ENCODE data around the gene MYOCD. TPM values are rescaled to one million over a fixed set of nuclear protein-coding genes. Genes with fewer than 3 reads are reported as not detected.

The MYOCD gene
- total and polyA plus RNA-seq, 7 donors, result 0.46 to 168 (median 108) TPM

DNA sequence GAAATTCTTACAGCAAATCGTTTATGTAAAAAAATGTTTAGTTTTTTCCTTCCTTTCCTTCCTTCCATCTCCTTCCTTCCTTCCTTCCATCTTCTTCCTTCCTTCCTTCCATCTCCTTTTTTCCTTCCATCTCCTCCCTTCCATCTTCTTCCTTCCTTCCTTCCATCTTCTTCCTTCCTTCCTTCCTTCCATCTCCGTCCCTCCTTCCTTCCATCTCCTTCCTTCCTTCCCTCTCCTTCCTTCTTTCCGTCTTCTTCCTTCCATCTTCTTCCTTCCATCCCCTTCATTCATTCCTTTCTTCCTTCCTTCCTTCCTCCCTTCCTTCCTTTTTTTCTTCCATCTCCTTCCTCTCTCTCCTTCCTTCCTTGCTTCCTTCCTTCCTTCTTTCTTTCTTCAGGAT is 22.7 kb downstream of the MYOCD start:
- peaks cover 0 to 44% (median 28%) of the 10 kb centered on the region in 4 donors for H3K4me1 ChIP-seq
- H3K9me3 ChIP-seq, result no peaks in the 10 kb centered on the region
- no peak overlapping the region for H3K4me3 ChIP-seq
- H3K36me3 ChIP-seq, result no peaks in the 10 kb centered on the region
- no peak for TF ChIP-seq CTCF (IDR thresholded peaks at IDR 0.05)
- TF ChIP-seq POLR2A (IDR thresholded peaks at IDR 0.05), result no peak
- TF ChIP-seq EP300 (IDR thresholded peaks at IDR 0.05), result no peak
- TF ChIP-seq POLR2AphosphoS5 (IDR thresholded peaks at IDR 0.05), result no peak
- H3K27ac ChIP-seq, result peak overlapping the region in 1 of 4 donors; percentile 72
- 79 to 84% methylated on average over 3 of the region's 3 CpGs for WGBS, 2 donors
- H3K27me3 ChIP-seq, result no peaks in the 10 kb centered on the region
- intact Hi-C loops (cut with DNase I), result no loop called here
- DNase-seq, result no peak

DNA sequence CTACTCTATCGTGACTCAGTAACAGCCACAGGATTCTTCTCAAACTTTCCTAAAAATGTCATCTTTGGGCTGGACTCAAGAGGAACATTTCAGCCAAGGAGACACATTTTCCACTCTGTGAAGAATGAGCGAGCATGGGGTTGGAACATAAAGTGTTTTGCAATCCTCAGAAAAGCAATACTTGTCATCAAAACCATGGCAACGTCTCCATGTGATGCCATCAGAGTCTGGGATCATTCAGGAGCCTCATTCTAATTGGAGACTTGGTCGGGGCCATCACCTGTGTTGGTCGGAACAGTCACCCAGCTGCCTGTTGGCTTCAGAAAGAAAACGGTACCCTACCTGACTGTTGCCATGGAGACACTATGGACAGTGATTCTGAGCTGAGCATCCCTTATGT is 25.5 kb downstream of the MYOCD start:
- intact Hi-C loops (cut with DNase I), result no loop called here

GRCh38 chr17:12693640-12694039 is 27.9 kb downstream of the MYOCD start:
- H3K4me3 ChIP-seq, result no peak overlapping the region
- no peak for DNase-seq
- H3K27ac ChIP-seq, result peak overlapping the region; percentile 3 to 72 (median 48)
- TF ChIP-seq CTCF (IDR thresholded peaks at IDR 0.05) (no peak), POLR2AphosphoS5 (IDR thresholded peaks at IDR 0.05) (no peak), EP300 (IDR thresholded peaks at IDR 0.05) (no peak), POLR2A (IDR thresholded peaks at IDR 0.05) (no peak)
- WGBS, 2 donors, result 53 to 65% methylated on average over 1 of the region's 1 CpG
- H3K4me1 ChIP-seq, result peaks cover 0 to 29% (median 13%) of the 10 kb centered on the region in 4 donors
- intact Hi-C loops (cut with DNase I), result no loop called here
- H3K27me3 ChIP-seq, result no peaks in the 10 kb centered on the region
- H3K9me3 ChIP-seq, result no peaks in the 10 kb centered on the region
- H3K36me3 ChIP-seq, result no peaks in the 10 kb centered on the region

More for the DNA sequence above, 25.5 kb downstream of the MYOCD start:
- no peaks in the 10 kb centered on the region for H3K36me3 ChIP-seq
- DNase-seq, result peak; percentile 71
- H3K4me3 ChIP-seq, result no peak overlapping the region
- H3K27me3 ChIP-seq, result no peaks in the 10 kb centered on the region
- peaks cover 0 to 29% (median 13%) of the 10 kb centered on the region in 4 donors for H3K4me1 ChIP-seq
- TF ChIP-seq CTCF (IDR thresholded peaks at IDR 0.05) (no peak), POLR2A (IDR thresholded peaks at IDR 0.05) (no peak), EP300 (IDR thresholded peaks at IDR 0.05) (peak in 1 of 4 donors; percentile 11), POLR2AphosphoS5 (IDR thresholded peaks at IDR 0.05) (peak in 3 of 4 donors; percentile 35 to 65 (median 55))
- H3K27ac ChIP-seq, result peak overlapping the region; percentile 26 to 72 (median 56)
- WGBS, 2 donors, result 74 to 79% methylated on average over 6 of the region's 6 CpGs
- no peaks in the 10 kb centered on the region for H3K9me3 ChIP-seq

DNA sequence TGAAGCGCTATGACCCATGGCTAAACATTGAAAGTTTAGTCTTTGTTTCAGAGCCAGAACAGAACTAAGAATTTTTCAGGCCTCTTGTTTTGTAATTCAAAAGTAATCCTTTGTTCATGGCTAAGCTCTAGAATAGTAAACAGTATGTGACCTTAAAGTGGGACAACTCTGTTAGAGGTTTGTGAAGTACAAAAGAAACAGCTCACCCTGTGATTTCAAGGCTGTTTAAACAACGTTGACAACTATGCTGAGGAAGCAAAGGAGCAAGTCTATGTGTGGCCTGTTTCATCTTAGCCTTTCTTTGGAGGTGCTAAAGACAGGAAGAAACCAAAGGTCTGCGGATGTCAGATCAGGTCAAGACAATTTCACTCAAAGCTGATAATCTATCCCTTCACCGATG is 40.4 kb downstream of the MYOCD start:
- Histone ChIP-seq H3K36me3 (peaks cover 0 to 13% (median 2%) of the 10 kb centered on the region in 4 donors), H3K4me3 (no peak overlapping the region), H3K27ac (peak overlapping the region; percentile 35 to 69 (median 66)), H3K27me3 (no peaks in the 10 kb centered on the region), H3K4me1 (peaks cover 0 to 26% (median 3%) of the 10 kb centered on the region in 4 donors), H3K9me3 (no peaks in the 10 kb centered on the region)
- no peak for TF ChIP-seq CTCF (IDR thresholded peaks at IDR 0.05)
- TF ChIP-seq POLR2AphosphoS5 (IDR thresholded peaks at IDR 0.05), result peak in 1 of 4 donors; percentile 56
- DNase-seq, result no peak
- intact Hi-C loops (cut with DNase I), result no loop called here
- 64 to 81% methylated on average over 4 of the region's 4 CpGs for WGBS, 2 donors

- Histone ChIP-seq H3K27me3 (no peaks in the 10 kb centered on the region), H3K27ac (no peak overlapping the region), H3K4me1 (peaks cover 0 to 36% (median 3%) of the 10 kb centered on the region in 4 donors), H3K9me3 (no peaks in the 10 kb centered on the region), H3K4me3 (no peak overlapping the region), H3K36me3 (peaks cover 0 to 30% (median 5%) of the 10 kb centered on the region in 4 donors)
- no peak for DNase-seq
- intact Hi-C loops (cut with DNase I), result no loop called here
- TF ChIP-seq POLR2A (IDR thresholded peaks at IDR 0.05), result no peak
These were observed 43.4 kb downstream of the MYOCD start for GRCh38 chr17:12709063-12709462.

Measured in sigmoid colon (tissue), 7 donors.